Stimulated activated CD8-positive, alpha-beta memory T cell treated with anti-CD3 and anti-CD28 coated beads, Interleukin-15, amount 100 ng/mL, for 48 hours (primary cell): ENCODE results near the gene LINC00632.
"Not testable (repeated sequence)": the region's sequence is repeated elsewhere in the genome, so short reads cannot be mapped to it uniquely, and the experiment has no call there.

Experiments
- DNase-seq, 2 donors: peaks; one replicate each; pipeline ENCODE4 v3.0.0-alpha.2; 2020; ENCODE audit warnings: low read depth in 2 of 2

LINC00632 gene

GRCh38 chrX:140709421-140709846, at the start of gene LINC00632:
LINC00632 (plus strand) TSS chrX:140709759.
- no peak for DNase-seq

GRCh38 chrX:140661643-140662042, 47.9 kb upstream of the LINC00632 start:
- DNase-seq: no peak

- DNase-seq: no peak
These were observed 44.6 kb upstream of the LINC00632 start for GRCh38 chrX:140664939-140665338.

GRCh38 chrX:140672840-140673731, 36.5 kb upstream of the LINC00632 start:
- DNase-seq: no peak

- DNase-seq: no peak
These were observed 21.9 kb upstream of the LINC00632 start for GRCh38 chrX:140687706-140688105.

GRCh38 chrX:140691596-140691995, 18.0 kb upstream of the LINC00632 start:
- DNase-seq: not testable (repeated sequence)

GRCh38 chrX:140697618-140698017, 11.9 kb upstream of the LINC00632 start:
- no peak for DNase-seq

- DNase-seq: no peak
These were observed 8.1 kb upstream of the LINC00632 start for GRCh38 chrX:140701480-140701879.

GRCh38 chrX:140710710-140711109, 1.2 kb downstream of the LINC00632 start:
- DNase-seq: no peak

GRCh38 chrX:140711894-140712293, 2.3 kb downstream of the LINC00632 start:
- no peak for DNase-seq

- DNase-seq: peak; percentile 3 to 4
These were observed 3.0 kb downstream of the LINC00632 start for GRCh38 chrX:140712413-140713173.

- DNase-seq: no peak
These were observed 3.6 kb downstream of the LINC00632 start for GRCh38 chrX:140713174-140713539.

- no peak for DNase-seq
These were observed 6.2 kb downstream of the LINC00632 start for GRCh38 chrX:140715787-140716186.

GRCh38 chrX:140723121-140723715, 13.7 kb downstream of the LINC00632 start:
- DNase-seq: no peak

GRCh38 chrX:140724309-140724708, 14.8 kb downstream of the LINC00632 start:
- no peak for DNase-seq

GRCh38 chrX:140724736-140725135, 15.2 kb downstream of the LINC00632 start:
- DNase-seq: no peak

- DNase-seq: no peak
These were observed 15.9 kb downstream of the LINC00632 start for GRCh38 chrX:140725500-140725899.

- no peak for DNase-seq
These were observed 24.3 kb downstream of the LINC00632 start for GRCh38 chrX:140733766-140734342.

- DNase-seq: no peak
These were observed 34.5 kb downstream of the LINC00632 start for GRCh38 chrX:140744085-140744484.

GRCh38 chrX:140756941-140757340, 47.4 kb downstream of the LINC00632 start:
- DNase-seq: no peak

- no peak for DNase-seq
These were observed 52.5 kb downstream of the LINC00632 start for GRCh38 chrX:140762061-140762460.

GRCh38 chrX:140764401-140764919, 54.9 kb downstream of the LINC00632 start:
- no peak for DNase-seq
